Loucy (cell line): Measurements from ENCODE around the gene PANX3.
A peak's percentile ranks its signal among the peaks of the same experiment; 100 is the strongest.

Experiments used
- EZH2phosphoT487 ChIP-seq: fragments of 200-600 bp; IDR thresholded peaks from 2 replicates; pipeline ENCODE4 v1.6.1; 2018; ENCODE audit warnings: antibody characterized with exemption, mild to moderate bottlenecking, moderate library complexity, borderline replicate concordance
- TF ChIP-seq, protein P1 (sequence below): fragments of 200-600 bp; sonication (generic); conservative IDR thresholded peaks from 2 replicates; pipeline ENCODE4 v1.5.1; 2014; ENCODE audit warnings: mild to moderate bottlenecking, antibody characterized with exemption, low read length

DNA sequence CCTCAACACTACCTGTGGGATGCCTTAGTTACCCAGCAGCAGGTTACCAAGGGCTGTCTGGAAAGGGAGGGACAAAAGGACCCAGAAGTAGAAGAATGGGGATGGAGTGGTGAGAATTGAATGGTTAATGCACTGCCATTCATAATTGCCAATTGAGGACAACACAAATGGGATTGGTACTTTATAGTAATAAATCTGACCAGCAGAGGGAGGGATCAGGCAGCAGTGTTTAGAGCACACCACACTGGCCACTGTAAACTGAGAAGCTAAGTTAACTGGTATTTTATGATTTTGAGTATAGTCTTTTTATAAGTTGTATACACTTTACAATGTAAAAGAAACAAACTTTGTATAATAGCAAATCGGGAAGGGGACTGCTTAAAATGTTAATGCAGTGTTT, 22.1 kb downstream of the PANX3 start:
- TF ChIP-seq, protein P1, sequence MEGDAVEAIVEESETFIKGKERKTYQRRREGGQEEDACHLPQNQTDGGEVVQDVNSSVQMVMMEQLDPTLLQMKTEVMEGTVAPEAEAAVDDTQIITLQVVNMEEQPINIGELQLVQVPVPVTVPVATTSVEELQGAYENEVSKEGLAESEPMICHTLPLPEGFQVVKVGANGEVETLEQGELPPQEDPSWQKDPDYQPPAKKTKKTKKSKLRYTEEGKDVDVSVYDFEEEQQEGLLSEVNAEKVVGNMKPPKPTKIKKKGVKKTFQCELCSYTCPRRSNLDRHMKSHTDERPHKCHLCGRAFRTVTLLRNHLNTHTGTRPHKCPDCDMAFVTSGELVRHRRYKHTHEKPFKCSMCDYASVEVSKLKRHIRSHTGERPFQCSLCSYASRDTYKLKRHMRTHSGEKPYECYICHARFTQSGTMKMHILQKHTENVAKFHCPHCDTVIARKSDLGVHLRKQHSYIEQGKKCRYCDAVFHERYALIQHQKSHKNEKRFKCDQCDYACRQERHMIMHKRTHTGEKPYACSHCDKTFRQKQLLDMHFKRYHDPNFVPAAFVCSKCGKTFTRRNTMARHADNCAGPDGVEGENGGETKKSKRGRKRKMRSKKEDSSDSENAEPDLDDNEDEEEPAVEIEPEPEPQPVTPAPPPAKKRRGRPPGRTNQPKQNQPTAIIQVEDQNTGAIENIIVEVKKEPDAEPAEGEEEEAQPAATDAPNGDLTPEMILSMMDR = peak; percentile 54
- no peak for TF ChIP-seq EZH2phosphoT487
